Muscle of leg (tissue), 3 donors: ENCODE results near the gene LOC128125822.

Source experiments
- DNase-seq: peaks from one replicate; pipeline ENCODE4 v3.0.0; 2013
- H3K27ac ChIP-seq: one replicate; pipeline ENCODE4 v1.5.1; 2013; ENCODE audit warnings: mild to moderate bottlenecking, low read length, control low read depth
- H3K27me3 ChIP-seq: one replicate; pipeline ENCODE4 v1.6.1; 2013; ENCODE audit warnings: low read length; ENCODE audit not compliant: control insufficient read depth, insufficient read depth
- H3K36me3 ChIP-seq: one replicate; pipeline ENCODE4 v1.6.1; 2013; ENCODE audit warnings: low read length; ENCODE audit not compliant: control insufficient read depth, insufficient read depth
- H3K4me1 ChIP-seq: one replicate; pipeline ENCODE4 v1.6.1; 2013; ENCODE audit warnings: low read length; ENCODE audit not compliant: control insufficient read depth, insufficient read depth
- H3K4me3 ChIP-seq: one replicate; pipeline ENCODE4 v1.5.1; 2013; ENCODE audit warnings: low read length, control low read depth
- H3K9me3 ChIP-seq: replicated peaks from 2 replicates; pipeline ENCODE4 v1.6.1; 2013; ENCODE audit warnings: low read depth, low read length; ENCODE audit not compliant: control insufficient read depth
- WGBS: methylation state at CpG from one replicate; pipeline ENCODE4 v1.1.5; 2013; ENCODE audit warnings: missing lambda C conversion rate; ENCODE audit not compliant: insufficient coverage; 5-methylcytosine and 5-hydroxymethylcytosine counted together

Gene LOC128125822

DNA sequence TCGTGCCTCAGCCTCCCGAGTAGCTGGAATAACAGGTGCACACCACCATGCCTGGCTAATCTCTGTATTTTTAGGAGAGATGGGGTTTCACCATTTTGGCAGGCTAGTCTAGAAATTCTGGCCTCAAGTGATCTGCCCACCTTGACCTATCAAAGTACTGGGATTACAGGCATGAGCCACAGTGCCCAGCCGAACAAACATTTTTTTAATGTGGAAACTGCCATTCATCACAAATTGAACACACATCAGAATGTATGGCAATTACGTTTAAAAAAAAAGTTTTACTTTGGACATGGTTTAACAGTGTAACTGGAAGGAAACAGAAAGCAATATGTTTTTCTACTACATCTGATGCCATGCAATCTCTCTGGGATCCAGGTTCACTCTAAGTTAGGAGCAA is 38.3 kb upstream of the LOC128125822 start:
- Histone ChIP-seq H3K27ac (no peak overlapping the region), H3K4me3 (no peak overlapping the region), H3K9me3 (no peaks in the 10 kb centered on the region), H3K36me3 (no peaks in the 10 kb centered on the region), H3K27me3 (no peaks in the 10 kb centered on the region), H3K4me1 (no peaks in the 10 kb centered on the region)
- WGBS = 92% methylated on average over 2 of the region's 4 CpGs
- DNase-seq = no peak

GRCh38 chr6:63537201-63537958 is 34.9 kb upstream of the LOC128125822 start:
- Histone ChIP-seq H3K4me1 (no peaks in the 10 kb centered on the region), H3K4me3 (no peak overlapping the region), H3K36me3 (no peaks in the 10 kb centered on the region), H3K27ac (no peak overlapping the region), H3K27me3 (no peaks in the 10 kb centered on the region), H3K9me3 (no peaks in the 10 kb centered on the region)
- DNase-seq = peak; percentile 1
- 28% methylated on average over 3 of the region's 9 CpGs for WGBS

DNA sequence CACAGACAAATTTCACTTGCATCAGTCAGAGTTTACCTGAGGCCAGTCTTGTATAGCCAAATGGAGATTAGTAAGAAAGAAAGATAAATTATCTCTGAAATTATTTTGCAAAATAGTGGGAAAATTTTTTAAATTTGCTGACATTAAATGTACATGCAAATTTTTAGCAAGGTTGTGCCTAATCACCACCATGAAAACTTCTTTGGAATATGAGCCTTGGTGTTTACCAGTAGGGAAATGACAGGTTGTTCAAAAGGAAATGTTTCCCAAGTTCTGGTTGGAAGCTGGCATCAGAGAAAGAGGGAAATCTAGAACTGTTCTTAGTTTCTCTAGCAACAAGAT is 34.4 kb upstream of the LOC128125822 start:
- Histone ChIP-seq H3K4me3 (no peak overlapping the region), H3K27ac (no peak overlapping the region), H3K4me1 (no peaks in the 10 kb centered on the region), H3K36me3 (no peaks in the 10 kb centered on the region), H3K27me3 (no peaks in the 10 kb centered on the region), H3K9me3 (no peaks in the 10 kb centered on the region)
- DNase-seq = no peak

GRCh38 chr6:63538550-63538949 is 33.7 kb upstream of the LOC128125822 start:
- H3K9me3 ChIP-seq = no peaks in the 10 kb centered on the region
- no peak overlapping the region for H3K4me3 ChIP-seq
- no peak for DNase-seq
- H3K27ac ChIP-seq = no peak overlapping the region
- no peaks in the 10 kb centered on the region for H3K27me3 ChIP-seq
- no peaks in the 10 kb centered on the region for H3K4me1 ChIP-seq
- no CpG with 5 or more reads among the region's 1 CpG for WGBS
- no peaks in the 10 kb centered on the region for H3K36me3 ChIP-seq

- no peak overlapping the region for H3K27ac ChIP-seq
- no peaks in the 10 kb centered on the region for H3K36me3 ChIP-seq
- H3K9me3 ChIP-seq = no peaks in the 10 kb centered on the region
- H3K4me3 ChIP-seq = no peak overlapping the region
- no CpG with 5 or more reads among the region's 1 CpG for WGBS
- DNase-seq = no peak
- no peaks in the 10 kb centered on the region for H3K4me1 ChIP-seq
- no peaks in the 10 kb centered on the region for H3K27me3 ChIP-seq
Observed at GRCh38 chr6:63543001-63543400, 29.3 kb upstream of the LOC128125822 start.

DNA sequence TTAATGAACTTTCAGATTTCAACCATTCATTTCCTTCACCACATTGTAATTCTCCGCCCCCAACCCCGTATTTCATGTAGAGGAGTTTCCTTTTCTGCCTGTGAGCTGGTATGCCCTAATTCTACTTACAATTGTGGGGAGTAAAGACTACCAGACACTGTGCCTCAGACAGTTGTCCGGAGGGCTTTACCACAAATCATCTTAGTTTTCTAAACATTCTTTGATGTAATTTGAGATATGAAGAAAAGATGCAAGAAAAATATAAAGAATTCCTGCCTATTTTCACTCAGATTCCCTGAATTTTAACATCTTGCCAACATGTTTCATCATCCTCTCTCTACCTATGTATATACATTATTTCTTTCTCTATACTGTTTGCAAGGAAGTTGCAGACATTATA is 28.3 kb upstream of the LOC128125822 start:
- Histone ChIP-seq H3K4me3 (no peak overlapping the region), H3K9me3 (no peaks in the 10 kb centered on the region), H3K4me1 (no peaks in the 10 kb centered on the region), H3K36me3 (no peaks in the 10 kb centered on the region), H3K27me3 (no peaks in the 10 kb centered on the region), H3K27ac (no peak overlapping the region)
- WGBS = no CpG with 5 or more reads among the region's 3 CpGs
- no peak for DNase-seq

- Histone ChIP-seq H3K27me3 (no peaks in the 10 kb centered on the region), H3K4me1 (no peaks in the 10 kb centered on the region), H3K9me3 (no peaks in the 10 kb centered on the region), H3K36me3 (no peaks in the 10 kb centered on the region), H3K4me3 (no peak overlapping the region), H3K27ac (no peak overlapping the region)
- WGBS = 90% methylated on average over 2 of the region's 6 CpGs
- DNase-seq = no peak
Observed at GRCh38 chr6:63546236-63546635, 26.0 kb upstream of the LOC128125822 start.

GRCh38 chr6:63546697-63547096 is 25.6 kb upstream of the LOC128125822 start:
- no CpG with 5 or more reads among the region's 1 CpG for WGBS
- H3K27me3 ChIP-seq = no peaks in the 10 kb centered on the region
- H3K9me3 ChIP-seq = no peaks in the 10 kb centered on the region
- no peaks in the 10 kb centered on the region for H3K36me3 ChIP-seq
- no peak for DNase-seq
- H3K4me3 ChIP-seq = no peak overlapping the region
- H3K27ac ChIP-seq = no peak overlapping the region
- no peaks in the 10 kb centered on the region for H3K4me1 ChIP-seq

DNA sequence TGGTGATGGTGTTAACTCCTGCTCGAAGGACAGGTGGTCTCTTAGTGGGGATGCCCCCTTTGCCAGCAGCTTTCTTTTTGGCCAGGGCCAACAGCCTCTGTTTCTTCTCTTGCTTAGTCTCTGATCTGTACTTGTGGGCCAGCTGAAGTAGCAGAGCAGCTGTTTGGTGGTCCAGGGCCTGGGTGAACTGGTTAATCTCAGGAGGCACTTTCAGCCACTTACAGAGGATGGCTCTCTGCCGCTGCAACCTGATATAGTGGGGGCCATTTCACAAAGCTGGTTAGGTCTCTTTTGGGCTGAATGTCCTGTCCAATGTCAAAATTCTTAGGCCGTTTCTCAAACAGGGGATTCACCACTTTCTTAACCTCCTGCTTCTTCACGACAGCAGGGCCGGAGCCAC is 23.2 kb upstream of the LOC128125822 start:
- Histone ChIP-seq H3K27me3 (no peaks in the 10 kb centered on the region), H3K4me1 (no peaks in the 10 kb centered on the region), H3K9me3 (no peaks in the 10 kb centered on the region), H3K27ac (no peak overlapping the region), H3K36me3 (no peaks in the 10 kb centered on the region), H3K4me3 (no peak overlapping the region)
- DNase-seq = no peak
- 70% methylated on average over 2 of the region's 5 CpGs for WGBS

- Histone ChIP-seq H3K36me3 (no peaks in the 10 kb centered on the region), H3K4me1 (no peaks in the 10 kb centered on the region), H3K27me3 (no peaks in the 10 kb centered on the region), H3K4me3 (no peak overlapping the region), H3K27ac (no peak overlapping the region), H3K9me3 (no peaks in the 10 kb centered on the region)
- no peak for DNase-seq
- no CpG with 5 or more reads among the region's 3 CpGs for WGBS
Observed at GRCh38 chr6:63553208-63553607, 19.1 kb upstream of the LOC128125822 start.

- no peak for DNase-seq
- H3K9me3 ChIP-seq = no peaks in the 10 kb centered on the region
- H3K27ac ChIP-seq = no peak overlapping the region
- no CpG with 5 or more reads among the region's 1 CpG for WGBS
- no peaks in the 10 kb centered on the region for H3K36me3 ChIP-seq
- no peaks in the 10 kb centered on the region for H3K27me3 ChIP-seq
- no peaks in the 10 kb centered on the region for H3K4me1 ChIP-seq
- no peak overlapping the region for H3K4me3 ChIP-seq
Observed at GRCh38 chr6:63553900-63554299, 18.4 kb upstream of the LOC128125822 start.
